GM18867 (cell line): ENCODE data around the gene EIPR1.

ENCODE experiments used
- ATAC-seq: cut with Tn5 transposase; IDR thresholded peaks from one replicate; pipeline ENCODE4 v1.9.1; 2021; ENCODE audit warnings: mild to moderate bottlenecking, moderate library complexity; ENCODE audit not compliant: unreplicated experiment

The EIPR1 gene

DNA sequence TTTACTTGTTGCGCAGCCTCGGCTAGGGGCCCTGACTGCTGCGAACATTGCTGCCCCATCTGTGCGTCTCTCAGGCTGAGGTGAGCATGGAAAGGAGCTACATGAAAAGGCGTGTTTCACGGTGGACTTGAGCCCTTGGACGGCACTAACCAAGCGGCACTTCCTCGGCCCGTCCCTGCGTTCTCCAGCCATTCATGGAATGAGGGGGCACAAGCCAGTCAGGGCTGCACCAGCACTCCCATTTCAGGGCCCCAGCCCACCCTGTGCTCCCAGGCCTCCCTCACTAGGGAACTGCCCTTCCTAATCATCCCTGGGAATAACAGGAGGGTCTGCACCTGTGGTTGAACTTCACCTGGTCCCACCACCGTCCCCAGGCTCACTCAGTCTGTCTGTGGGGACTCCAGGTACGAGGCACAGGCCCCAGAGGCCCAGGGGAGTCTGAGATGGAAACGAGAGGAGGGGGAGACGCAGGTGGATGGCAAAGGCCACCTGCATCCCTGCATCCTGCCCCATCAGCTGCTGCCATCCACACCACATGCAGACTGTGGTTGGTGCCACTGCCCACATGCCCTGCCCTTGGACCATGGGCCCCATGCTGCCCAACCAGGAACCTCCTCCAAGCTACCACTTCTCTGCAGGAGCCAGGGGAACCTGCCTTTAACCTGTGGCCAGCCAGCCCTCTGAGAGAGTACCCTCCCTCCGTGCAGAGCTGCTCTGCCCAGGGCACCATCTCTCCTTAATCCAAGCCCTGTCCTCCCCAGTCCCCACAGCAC lies 99.7 kb downstream of the EIPR1 start:
- no peak for ATAC-seq

DNA sequence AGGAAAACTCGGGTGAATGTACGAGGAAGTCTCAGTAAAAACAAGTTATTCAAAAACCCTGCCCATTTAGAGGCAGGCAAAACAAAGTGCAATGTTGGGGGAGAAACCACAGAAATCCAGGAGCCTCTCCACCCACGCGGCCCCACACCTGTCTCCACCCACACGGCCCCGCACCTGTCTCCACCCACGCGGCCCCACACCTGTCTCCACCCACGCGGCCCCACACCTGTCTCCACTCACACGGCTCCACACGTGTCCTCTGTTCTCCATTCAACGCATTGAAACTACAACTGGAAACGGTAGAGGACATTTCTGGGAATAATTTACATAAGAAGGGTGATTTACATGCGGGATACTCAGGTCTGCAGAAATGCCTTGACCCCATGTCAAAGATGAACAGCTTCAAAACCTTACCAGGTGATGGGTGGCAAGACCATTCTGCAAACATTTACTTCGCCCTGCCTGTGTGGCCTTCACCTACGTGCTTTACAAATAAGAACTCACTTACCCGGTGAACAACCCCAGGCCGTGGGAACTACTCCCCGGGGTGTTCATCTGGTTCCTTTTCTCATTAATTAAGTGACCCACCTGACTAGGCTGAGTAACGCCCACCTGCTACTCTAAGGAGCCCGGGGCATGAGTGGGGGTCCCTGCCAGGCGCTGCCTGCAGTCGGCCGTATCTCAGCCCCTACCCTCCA lies 100.4 kb downstream of the EIPR1 start:
- no peak for ATAC-seq

DNA sequence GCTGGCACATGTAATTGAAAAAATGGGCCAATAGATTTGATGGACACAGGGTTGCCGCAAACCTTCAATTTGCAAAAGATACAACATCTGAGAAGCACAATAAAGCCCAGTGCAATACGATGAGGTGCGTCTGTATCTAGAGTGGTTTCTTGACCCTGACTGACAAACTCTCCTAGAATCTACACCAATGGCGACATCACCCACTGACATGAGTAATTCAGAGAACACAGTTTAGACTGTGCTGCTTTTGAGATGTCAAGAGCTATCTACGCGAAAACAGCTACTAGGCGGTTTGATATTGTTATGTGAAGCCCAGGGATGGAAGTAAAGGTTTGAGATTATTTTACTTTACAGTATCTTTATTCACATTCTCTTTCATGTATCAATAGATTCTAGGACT lies 104.9 kb downstream of the EIPR1 start:
- ATAC-seq: no peak

DNA sequence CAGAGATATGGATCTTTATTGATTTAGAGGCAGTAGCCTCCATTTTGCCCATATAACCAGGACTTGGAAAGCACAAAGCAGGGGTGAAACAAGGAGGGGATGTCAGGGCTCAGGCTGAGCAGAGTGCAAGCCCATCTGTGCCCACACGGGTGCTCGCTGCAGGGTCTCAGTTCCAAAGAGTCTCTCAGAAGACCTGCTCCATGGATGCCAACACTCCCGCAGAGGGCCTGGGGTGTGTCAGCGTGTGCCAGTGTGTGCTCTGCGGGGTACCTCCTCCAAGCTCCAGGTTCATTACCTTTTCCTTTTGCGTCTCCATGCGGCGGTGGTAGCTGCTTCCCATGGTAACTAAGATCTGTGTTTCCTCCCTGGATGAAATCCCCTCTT lies 107.5 kb downstream of the EIPR1 start:
- no peak for ATAC-seq

DNA sequence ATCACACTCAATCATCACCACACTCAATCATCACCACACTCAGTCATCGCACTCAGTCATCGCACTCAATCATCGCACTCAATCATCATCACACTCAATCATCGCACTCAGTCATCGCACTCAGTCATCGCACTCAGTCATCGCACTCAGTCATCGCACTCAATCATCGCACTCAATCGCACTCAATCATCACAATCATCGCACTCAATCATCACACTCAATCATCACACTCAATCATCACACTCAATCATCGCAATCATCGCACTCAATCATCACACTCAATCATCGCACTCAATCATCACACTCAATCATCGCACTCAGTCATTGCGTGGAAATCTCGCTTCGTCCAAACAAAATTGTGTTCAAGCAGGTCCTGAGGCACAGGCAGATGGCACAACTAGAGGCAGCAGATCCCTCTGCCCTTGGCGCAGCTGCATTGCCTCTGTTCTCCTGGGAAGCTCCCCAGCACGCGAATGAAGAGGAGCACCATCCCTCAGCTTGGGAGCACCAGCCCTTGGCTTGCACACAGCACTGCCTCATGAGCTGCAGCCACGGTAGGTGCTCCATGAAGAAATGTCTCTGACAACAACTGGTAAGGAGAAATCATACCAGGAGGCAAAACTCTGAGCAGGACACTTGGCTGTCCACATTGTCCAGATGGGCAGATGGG lies 108.1 kb downstream of the EIPR1 start:
- ATAC-seq: no peak

DNA sequence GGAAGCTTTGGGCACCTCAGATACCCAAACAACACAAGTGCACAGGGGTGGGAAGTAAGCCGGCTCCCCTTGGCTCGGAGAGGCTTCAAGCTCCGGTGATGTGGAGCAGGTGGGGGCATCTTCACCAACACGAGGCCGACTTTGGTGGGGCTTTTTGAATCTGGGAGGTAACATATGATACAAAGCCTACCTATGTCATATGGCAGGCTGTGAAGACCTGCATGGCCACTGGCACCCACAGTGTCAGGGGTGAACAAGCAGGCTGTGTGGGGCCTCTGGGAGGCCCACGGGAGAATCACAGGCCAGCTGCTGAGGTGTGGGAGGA lies 109.0 kb downstream of the EIPR1 start:
- ATAC-seq: no peak

DNA sequence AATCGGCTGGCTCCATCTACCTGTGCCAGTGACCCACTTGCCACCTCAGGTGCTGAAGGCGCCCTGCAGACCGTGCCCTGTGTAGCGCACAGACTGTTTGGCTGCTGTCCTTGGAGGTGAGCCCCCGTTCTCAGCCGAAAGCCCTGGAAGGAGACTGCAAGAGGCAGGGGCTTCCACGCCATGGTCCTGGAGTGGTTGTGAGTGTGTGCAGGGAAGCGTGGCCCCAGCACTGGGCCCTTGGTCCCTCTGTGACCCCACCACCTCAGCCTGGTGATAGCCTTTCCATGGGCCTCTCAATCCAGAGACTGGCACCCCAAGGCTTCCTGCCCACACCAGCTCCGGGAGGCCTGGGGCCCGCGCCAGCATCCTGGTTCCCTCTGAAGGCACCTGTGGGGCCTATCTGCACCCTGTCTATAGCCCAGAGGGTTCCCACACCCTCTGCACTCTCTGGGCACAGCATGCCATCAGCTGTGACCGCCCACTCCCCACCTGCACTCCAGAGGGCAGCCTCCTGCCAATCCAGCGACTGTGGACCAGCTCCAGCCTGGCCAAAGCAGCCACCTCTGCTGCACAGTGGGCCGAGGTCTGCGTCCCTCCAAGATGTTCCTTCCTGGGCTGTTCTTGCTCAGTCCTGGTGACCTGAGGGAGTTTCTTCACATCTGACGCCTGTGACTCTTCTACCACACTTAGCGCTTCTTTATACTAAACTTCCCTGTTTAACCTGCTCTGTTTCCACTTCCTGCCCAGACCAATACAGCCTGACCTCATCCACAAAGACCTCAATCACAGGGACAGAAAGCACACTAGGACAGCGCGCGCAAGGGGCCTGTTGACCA lies 109.5 kb downstream of the EIPR1 start:
- no peak for ATAC-seq

DNA sequence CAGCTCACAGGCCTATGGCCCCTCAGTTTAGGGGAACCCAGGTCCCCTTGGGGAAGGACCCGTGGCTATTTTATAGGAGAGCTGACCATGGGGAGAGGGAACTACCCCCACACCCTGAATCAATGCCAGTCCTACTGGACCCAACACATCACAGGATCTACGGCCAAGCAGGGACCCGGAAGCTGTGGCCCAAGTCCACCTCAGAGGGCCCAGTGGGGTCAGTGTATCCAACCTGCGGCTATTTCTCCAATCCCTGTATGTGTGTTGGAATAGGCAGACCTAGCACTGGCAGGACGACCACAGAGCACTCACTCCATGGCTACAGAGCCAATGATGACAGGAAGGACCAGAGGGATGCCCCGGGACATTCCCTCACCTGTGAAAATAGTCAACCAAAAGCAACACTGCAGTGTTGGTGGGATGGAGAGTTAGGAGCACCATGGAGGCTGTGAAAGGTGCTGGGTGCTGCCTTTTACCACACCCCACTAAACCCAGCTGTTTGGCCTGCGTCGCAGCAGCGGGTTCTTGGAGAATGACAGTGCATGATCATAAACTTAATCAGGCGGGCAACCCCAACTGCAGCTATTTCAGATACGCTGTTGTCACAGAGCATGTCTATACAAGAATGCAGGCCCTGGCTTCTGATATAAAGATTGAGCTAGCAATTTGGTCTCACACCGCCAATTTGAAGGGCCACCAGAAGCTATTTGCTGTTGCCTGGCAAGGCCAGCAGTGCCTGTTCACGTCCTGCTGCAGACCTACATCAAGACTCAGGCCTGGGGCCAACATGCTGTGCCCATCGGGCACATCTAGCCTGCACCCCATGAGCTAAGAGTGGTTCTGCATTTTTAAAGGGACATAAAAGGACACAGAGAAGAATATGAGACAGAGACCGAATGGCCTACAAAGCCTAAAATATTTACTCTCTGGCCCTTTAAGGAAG lies 110.4 kb downstream of the EIPR1 start:
- no peak for ATAC-seq

DNA sequence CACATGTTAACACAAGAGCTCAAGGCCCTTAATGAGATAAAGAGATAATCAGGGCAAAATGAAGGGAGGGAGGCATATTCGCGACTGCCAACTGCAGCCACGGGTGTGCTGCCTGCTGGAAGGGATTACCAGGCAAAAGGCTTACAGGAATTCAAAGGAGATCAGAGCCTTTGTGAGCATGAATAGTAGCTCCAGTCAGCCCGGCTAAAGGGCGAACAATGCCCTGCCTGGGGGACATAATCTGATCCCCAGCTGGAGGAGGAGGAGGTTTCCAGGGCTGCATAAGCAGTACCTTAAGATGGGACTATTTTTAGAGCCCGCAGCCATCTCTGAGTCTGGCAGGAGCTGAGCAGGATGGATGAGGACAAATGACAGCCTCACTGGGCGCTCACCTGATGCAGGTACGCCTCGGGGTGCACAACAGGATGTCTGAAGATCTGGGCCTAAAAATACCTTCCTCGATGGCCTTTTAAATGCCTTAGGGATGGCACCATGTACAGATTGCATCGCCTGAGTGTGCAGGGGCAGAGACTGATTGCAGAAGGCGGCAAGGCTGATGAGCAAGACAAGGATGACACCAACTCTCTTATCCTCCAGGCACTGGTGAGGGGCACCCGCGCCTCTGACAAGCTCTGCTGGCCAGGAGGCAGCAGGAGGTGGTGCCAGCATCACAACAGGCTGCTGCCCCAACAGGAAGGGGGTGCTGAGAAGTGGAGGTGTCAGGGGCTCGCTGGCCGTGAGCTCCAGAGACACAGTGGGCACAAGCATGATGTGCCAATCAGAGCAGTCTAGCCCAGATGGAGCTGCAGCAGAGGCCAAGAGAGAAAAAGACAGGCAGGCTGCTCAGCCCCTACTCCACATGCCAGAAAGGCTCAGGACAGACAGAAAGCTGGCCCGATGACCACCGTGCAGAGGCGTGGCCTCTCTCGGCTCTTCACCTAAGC lies 111.4 kb downstream of the EIPR1 start:
- no peak for ATAC-seq

DNA sequence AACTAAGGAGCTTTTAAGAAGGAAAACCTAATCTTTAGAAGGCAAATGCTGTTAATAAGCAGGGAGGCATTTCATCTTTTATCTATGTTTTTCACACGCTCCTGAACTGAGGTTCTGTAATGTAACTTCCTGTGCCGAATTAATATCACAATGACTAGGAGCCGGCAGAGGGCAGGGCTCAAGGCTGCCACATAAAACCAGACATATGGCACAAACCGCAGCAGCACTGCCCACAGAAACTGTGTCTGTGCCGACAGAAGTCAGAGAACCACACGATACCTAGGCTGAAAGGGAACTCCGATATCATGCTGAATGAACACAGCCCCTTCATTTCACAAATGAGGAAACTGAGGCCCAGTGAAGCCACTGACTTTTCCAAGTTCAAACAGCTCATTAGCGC lies 112.1 kb downstream of the EIPR1 start:
- no peak for ATAC-seq

DNA sequence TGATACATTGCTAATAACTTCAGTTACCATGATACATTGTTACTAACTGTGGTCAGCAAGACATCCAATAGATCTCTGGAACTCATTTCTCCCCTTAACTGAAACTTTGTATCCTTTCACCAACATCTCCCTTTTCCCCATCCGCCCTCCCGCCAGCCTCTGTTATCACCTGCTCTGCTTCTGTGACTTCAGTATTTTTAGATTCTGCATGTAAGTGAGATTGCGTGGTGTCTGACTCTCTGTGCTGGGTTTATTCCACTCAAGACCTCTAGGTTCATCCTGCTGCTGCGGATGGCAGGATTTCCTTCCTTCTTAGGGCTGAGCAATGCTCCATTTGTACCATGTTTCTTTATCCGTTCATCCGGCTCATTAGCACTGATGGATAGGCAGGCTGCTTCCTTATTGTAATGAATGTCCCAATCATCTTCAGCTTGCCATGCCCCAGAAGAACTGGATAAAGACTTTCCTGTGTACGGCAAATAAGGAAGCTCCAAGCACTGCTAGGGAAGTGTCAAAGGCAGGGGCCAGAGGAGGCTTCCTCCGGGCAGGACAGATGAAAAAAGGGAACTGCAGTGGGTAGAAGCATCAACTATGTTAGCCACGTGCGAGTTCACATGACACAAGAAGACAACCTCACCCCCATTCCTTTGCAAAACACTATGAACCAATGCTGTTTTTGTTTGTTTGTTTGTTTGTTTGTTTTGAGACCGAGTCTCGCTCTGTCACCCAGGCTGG lies 113.4 kb downstream of the EIPR1 start:
- no peak for ATAC-seq

DNA sequence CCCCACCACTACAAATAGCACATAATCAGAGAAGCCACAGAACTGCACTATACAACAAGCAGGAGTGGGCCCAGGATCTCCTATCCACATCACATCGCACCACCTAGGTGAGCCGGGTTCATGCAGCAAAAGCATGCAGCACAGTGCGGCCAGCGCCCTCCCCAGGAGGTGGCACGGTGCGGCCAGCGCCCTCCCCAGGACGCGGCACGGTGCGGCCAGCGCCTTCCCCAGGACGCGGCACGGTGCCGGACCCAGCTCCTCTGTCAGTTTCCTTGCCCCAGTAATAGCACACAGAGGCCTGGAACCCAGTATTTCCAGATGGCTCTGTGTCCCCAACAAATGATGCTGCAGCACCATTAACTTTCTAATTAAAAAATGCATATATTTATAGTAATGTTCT lies 114.1 kb downstream of the EIPR1 start:
- ATAC-seq: no peak

DNA sequence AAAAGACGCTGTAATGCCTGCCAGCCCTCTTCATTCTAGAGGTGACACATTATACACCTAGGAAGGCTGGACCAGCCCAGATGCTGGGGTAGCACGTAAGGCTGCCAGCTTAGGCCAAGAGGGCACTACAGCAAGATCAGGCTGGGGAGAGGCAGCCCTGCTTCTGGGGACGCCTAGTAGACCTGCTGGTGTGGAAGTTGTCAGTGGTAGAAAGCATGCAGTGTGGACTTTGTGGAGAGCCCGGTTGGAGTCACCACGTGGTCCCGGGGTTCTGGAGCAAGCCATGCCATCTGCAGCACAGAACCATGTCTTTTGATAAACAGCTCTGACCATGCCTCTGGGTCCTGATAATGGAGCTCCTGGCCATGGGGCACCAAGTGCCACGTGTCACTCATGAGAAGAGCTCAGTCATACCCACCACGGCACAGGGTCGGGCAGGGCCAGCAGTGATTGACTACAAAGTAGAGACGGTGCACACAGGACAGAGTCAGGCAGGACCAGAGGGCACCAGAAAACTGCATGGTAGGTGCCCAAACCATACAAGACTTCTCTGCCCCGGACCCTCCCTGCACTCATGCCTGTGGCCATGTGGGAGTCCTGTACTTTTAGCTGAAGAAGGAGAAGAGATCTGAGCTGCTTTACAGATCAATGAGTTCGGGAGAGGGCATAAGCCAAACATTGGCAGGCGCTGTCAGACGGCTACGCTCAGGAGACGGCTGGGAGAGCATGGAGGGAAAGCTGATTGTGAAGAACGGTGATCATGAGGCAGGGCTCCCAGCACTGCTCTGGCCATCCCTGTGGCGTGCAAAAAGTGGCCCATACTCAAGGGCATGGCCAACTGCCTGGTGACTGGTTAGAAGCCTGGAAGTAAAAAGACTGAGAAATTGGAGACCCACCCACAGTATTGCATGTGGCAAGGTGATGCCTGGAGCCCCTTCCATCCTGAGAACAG lies 114.9 kb downstream of the EIPR1 start:
- ATAC-seq: no peak

DNA sequence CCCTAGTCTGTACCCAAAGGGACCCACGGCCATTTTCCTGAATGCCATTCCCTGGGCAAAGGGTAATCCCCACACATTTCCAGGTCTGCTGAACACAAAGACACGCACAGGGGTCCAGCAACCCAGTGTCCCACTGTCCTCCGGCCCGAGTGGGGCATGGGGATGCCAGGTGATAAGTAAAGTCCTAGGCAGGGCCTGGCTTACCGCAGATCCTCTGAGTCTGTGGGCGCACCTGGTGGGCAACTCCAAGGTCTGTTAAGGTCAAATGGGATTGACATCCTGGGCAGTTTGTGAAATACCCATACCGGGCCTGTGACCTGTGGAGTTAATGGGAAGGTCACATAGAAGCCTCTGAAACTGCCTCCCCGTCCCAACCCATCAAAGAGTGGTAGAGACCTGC lies 116.1 kb downstream of the EIPR1 start:
- ATAC-seq: no peak

DNA sequence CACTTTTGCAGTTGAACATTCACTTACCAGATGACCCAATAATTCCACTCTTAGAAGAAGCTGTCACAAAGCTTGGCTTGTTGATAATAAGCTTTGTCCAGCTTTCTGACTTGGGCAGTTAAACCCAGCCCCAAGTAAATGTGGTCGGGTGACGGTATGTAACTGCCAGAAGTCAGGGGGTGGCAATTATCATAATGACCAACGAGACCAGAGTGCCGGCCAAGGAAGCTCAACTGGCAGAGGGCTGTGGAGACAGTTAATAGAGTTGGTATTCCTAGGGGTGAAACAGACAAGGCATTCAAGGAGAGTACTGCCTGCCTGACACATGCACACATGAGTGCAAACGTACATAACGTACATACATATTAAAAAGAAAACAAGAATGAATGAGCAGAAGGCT lies 116.7 kb downstream of the EIPR1 start:
- no peak for ATAC-seq

DNA sequence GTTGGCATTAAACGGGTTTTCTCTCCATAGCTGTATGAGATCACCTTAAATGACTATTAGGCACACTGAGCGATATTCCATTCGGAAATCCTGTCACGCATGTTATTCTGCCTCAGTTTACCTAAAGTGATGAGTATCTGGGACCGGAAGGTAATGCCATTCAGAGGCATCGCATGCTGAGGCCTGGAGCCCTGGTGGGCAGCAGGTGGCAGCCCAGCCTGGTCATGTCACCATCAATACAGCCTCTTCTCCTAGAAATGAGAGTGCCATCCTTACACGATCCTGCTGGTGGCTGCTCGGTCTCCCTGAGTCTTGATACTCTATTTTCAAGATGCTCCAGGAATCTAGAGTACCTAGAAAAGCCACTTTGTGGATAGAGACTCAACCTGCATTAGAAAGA lies 119.8 kb downstream of the EIPR1 start:
- ATAC-seq: no peak

DNA sequence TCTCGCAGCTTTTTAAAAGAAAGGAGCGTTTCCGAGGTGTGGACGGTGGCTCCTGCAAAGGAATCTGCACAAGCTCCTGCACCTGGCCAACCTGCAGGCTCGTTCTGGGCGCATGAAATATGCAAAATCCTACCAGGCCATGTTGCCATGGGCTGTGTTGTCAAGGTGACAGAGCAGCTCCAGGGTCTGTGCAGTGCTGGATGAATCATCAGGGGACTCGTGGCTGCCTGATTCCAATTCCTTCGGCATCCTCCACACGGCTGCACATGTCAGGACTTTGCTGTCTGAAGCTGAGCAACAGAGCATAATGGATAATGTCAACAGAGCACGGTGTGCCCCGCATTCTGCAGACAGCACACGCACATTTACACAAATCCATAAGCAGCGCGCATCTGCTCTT lies 120.5 kb downstream of the EIPR1 start:
- ATAC-seq: no peak
